ENCODE results near the gene TMPRSS11F. TPM values are rescaled to one million over a fixed set of nuclear protein-coding genes. Genes with fewer than 3 reads are reported as not detected.

Gene TMPRSS11F
- total RNA-seq, 1 experiment from 2014 or later, result not detected

DNA sequence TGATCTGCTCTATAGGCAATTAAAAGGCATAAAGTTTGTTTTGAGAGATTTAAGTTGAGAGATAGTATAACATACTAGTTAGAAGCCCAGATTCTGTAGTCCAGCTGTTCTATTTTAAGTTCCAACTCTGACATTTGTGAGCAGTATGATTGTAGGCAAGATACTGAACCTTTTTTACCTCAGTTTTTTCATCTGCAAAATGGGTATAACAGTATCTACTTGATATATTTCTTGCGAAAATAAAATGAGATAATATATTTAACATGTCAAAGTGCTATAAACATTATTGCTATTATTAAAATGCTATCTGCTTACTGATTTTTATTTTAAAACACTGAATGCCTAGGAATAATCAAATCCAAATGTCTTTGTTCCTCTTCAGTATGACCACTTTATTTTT, 19.2 kb downstream of the TMPRSS11F start:
- TF ChIP-seq CTCF (conservative IDR thresholded peaks at IDR 0.05), result no peak
- no CpG with 5 or more reads among the region's 1 CpG for WGBS (ENCODE audit: extremely low coverage, insufficient read length, low lambda C conversion rate)

More for the DNA sequence above, 19.2 kb downstream of the TMPRSS11F start:
- Histone ChIP-seq H3K56ac (ENCODE audit: insufficient read length, low read depth, low read length) (no peak overlapping the region), H2AFZ (ENCODE audit: low read length) (no peak overlapping the region), H3K23me2 (ENCODE audit: insufficient read length, low read depth, low read length, poor library complexity, severe bottlenecking) (no peaks in the 10 kb centered on the region), H3K4me1 (ENCODE audit: insufficient read depth, low read length) (no peaks in the 10 kb centered on the region), H3K14ac (ENCODE audit: insufficient read depth, low read length) (no peak overlapping the region), H3K9me3 (ENCODE audit: control insufficient read depth, low read depth, low read length) (no peaks in the 10 kb centered on the region), H2BK20ac (ENCODE audit: low read depth, low read length, poor library complexity, severe bottlenecking) (no peak overlapping the region), H4K20me1 (ENCODE audit: control insufficient read depth, insufficient read depth, insufficient read length) (no peaks in the 10 kb centered on the region), H3T11ph (ENCODE audit: low read length) (no peak overlapping the region), H3K23ac (ENCODE audit: insufficient read length, low read depth, low read length) (no peak overlapping the region), H3K4me2 (ENCODE audit: insufficient read depth, insufficient read length, low read length) (no peak overlapping the region), H3K79me1 (ENCODE audit: insufficient read depth, low read depth, low read length, poor library complexity, severe bottlenecking) (no peaks in the 10 kb centered on the region), H3K18ac (ENCODE audit: insufficient read length, low read depth, low read length) (no peak overlapping the region), H2AK5ac (ENCODE audit: insufficient read length, low read length) (no peak overlapping the region), H3K9ac (ENCODE audit: extremely low read depth, insufficient read length, low read length) (no peak overlapping the region), H4K8ac (replicated peaks; ENCODE audit: insufficient read length, low read depth, low read length) (no peak overlapping the region), H2BK12ac (ENCODE audit: insufficient read length, low read depth, low read length) (no peak overlapping the region), H3K27me3 (ENCODE audit: insufficient read depth, low read length) (no peaks in the 10 kb centered on the region), H2BK120ac (ENCODE audit: low read depth, low read length, poor library complexity, severe bottlenecking) (no peak overlapping the region), H3K27ac (ENCODE audit: insufficient read length, low read depth, low read length) (no peak overlapping the region), H4K91ac (ENCODE audit: insufficient read length, low read depth, low read length) (no peak overlapping the region), H4K5ac (ENCODE audit: insufficient read length, low read depth, low read length) (no peak overlapping the region), H2BK5ac (ENCODE audit: insufficient read length, low read length) (no peak overlapping the region), H3K4ac (ENCODE audit: low read depth, low read length) (no peak overlapping the region), H3K79me2 (ENCODE audit: insufficient read depth, low read length) (no peaks in the 10 kb centered on the region), H2BK15ac (ENCODE audit: low read depth, low read length) (no peak overlapping the region)
- peaks cover 0 to 3% of the 10 kb centered on the region in 2 experiments; a peak in 1 of 5 replicates for H3K9me3 Mint-ChIP-seq
- H3K4me3 Mint-ChIP-seq, result no peak overlapping the region
- peaks cover 0 to 5% of the 10 kb centered on the region in 2 experiments; a peak in 1 of 4 replicates for H3K4me1 Mint-ChIP-seq
- H3K27ac Mint-ChIP-seq, result no peak overlapping the region
- DNase-seq, result no peak
- no peaks in the 10 kb centered on the region; a peak in 1 of 7 replicates for H3K36me3 Mint-ChIP-seq (ENCODE audit: insufficient read depth in 1 of 3, low read depth in 3 of 3)
- no peaks in the 10 kb centered on the region for H3K27me3 Mint-ChIP-seq (ENCODE audit: low read depth)
